Transverse colon (tissue), 4 donors: ENCODE measurements around the gene CALML3.

Experiments
- CTCF ChIP-seq, 5 experiments: fragments of 200-600 bp in 3 of 5; fragments of 450-650 bp in 2 of 5; sonication (generic) in 3 of 5; IDR thresholded peaks; 1 replicate in 2 of 5; 2 replicates in 3 of 5; pipeline ENCODE4 v1.5.1; 2016 to 2017; ENCODE audit warnings: antibody characterized with exemption in 5 of 5, inconsistent platforms in 3 of 5, mild to moderate bottlenecking in 2 of 5, moderate library complexity in 1 of 5
- EP300 ChIP-seq: sonication (generic); formaldehyde crosslinking; IDR thresholded peaks from one replicate; pipeline ENCODE4 v1.6.1; 2017; ENCODE audit warnings: antibody characterized with exemption, low read depth
- POLR2A ChIP-seq: fragments of 450-650 bp; IDR thresholded peaks from one replicate; pipeline ENCODE4 v1.6.1; 2016; ENCODE audit warnings: antibody characterized with exemption, mild to moderate bottlenecking, moderate library complexity
- POLR2AphosphoS5 ChIP-seq, 3 donors: sonication (generic); formaldehyde crosslinking; IDR thresholded peaks; one replicate each; pipeline ENCODE4 v1.6.1; 2016; ENCODE audit warnings: antibody characterized with exemption in 3 of 3

- TF ChIP-seq CTCF (IDR thresholded peaks at IDR 0.05) (no peak), POLR2AphosphoS5 (IDR thresholded peaks at IDR 0.05) (no peak), POLR2A (no peak), EP300 (no peak)
Measured at GRCh38 chr10:5523796-5524574, 776 bp upstream of the CALML3 start.
